C4-2B (cell line): ENCODE results near the gene RNF217.

Experiments
- H3K27ac ChIP-seq: fragments of 450-650 bp; 2 replicates; pipeline ENCODE4 v1.5.1; 2017
- CTCF ChIP-seq: fragments of 450-650 bp; conservative IDR thresholded peaks from 2 replicates; pipeline ENCODE4 v1.5.1; 2017; ENCODE audit warnings: mild to moderate bottlenecking
- ZFX ChIP-seq: fragments of 450-650 bp; IDR thresholded peaks from 2 replicates; pipeline ENCODE4 v1.6.1; 2017

Gene RNF217

DNA sequence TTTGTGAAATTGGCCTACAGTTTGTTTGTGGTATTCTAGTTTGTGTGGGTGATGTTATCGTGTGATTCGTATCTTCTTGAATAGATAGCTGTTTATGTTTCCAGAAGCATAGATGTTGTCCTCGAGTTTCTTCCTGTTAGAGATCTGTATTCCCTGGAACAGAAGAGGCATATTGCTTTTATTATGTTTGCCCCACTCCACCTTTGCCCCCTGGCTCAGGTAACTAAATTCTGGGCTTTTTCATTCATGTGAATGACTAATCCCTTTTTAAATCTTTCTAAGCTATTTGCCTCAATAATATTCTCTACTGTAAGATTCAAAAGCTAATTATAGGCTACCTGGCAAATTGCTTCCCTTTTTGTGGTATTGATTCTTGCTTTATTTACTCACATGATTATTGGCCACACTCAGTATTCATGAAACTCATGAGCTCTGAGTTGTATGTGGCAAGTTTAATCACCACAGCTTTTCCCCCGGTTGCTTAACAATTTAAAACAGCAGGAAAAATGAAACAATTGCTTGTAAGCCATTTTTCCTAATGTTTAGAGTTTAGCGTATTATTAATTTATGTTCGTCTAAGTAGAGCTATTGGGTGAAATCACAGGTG is 12.6 kb downstream of the RNF217 start:
- TF ChIP-seq CTCF = no peak
- no peak for TF ChIP-seq ZFX
- no peak overlapping the region for H3K27ac ChIP-seq

DNA sequence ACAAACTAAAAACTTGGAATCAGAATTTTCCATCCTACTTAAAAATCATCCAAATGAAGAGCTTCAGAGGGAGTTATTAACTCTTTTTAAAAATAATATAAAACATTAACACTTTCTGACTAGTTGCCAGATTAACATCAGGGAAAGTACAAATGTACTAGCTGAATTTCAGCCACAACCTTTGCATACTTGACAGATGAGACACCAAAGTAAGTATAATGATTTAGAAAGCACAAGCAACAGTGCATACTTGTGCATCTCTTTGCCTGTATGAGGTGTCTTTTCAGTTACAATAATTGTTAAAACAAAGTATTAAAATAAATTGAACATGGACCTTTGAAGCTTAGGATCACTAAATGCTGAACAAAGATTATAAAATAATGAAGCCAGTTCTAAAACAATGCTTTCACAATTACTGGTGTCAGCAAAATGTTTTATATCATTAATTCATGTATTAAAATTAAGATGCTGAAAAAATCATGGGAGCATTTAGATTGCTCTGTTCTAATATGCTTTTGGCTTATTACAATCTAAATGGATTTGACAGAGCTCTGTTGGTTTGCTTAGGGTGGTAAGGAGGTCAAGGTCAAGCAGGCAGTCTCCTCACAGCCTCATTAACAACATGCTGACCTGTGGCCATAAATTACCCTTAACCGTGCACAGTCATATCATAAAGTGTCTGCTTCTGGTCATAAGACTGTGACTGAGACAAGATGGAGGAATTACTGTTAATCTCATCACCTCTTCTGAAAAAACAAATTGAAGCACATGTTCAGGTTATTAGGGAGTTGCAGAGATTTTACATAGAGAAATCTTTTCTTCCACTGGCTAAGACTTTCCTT is 15.1 kb downstream of the RNF217 start:
- no peak for TF ChIP-seq ZFX
- no peak for TF ChIP-seq CTCF
- H3K27ac ChIP-seq = no peak overlapping the region

DNA sequence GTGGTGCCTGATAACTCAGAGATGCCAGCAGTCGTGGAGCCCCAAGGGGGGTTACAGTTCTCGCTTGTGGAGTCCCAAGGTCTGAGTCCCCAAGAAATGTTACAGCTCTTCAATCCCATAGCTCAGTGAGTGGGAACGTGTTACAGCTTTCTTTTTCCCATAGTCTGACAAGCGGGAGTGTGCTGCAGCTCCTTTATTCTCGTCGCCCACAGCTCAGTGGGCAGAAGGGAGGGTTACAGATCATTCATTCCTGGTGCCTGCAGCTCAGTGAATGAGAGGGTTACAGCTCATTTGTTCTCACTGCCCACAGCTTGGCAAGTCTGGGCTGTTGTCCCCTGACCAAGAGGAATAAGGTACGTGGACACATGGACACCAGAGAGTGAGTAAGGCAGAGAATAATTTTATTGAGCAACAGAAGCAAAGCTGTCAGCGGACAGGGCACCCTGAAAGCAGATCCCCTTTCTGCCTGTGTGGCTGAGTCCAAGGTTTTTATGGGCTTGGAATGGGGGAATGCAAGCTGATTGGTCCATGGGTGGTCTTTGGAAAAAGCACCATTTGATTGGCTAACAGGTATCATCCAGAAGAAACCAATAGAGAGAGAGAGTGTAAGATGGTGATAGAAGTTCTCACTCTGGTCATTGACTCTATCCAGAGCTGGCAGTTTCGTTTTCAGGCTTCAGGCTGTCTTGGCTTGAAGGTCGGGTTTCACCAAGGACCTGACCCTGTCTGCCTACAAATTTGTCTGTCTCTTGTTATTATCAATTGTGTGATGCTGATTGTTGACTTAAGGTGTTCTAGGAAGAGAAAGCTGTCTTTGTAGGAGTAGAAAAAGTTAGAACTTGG is 16.4 kb downstream of the RNF217 start:
- TF ChIP-seq ZFX = no peak
- no peak for TF ChIP-seq CTCF
- H3K27ac ChIP-seq = no peak overlapping the region

- H3K27ac ChIP-seq = no peak overlapping the region
- no peak for TF ChIP-seq ZFX
- TF ChIP-seq CTCF = no peak
Observed at GRCh38 chr6:124979294-124979678, 17.0 kb downstream of the RNF217 start.

- no peak overlapping the region for H3K27ac ChIP-seq
- TF ChIP-seq CTCF = no peak
- TF ChIP-seq ZFX = no peak
Observed at GRCh38 chr6:124982669-124983068, 20.4 kb downstream of the RNF217 start.

DNA sequence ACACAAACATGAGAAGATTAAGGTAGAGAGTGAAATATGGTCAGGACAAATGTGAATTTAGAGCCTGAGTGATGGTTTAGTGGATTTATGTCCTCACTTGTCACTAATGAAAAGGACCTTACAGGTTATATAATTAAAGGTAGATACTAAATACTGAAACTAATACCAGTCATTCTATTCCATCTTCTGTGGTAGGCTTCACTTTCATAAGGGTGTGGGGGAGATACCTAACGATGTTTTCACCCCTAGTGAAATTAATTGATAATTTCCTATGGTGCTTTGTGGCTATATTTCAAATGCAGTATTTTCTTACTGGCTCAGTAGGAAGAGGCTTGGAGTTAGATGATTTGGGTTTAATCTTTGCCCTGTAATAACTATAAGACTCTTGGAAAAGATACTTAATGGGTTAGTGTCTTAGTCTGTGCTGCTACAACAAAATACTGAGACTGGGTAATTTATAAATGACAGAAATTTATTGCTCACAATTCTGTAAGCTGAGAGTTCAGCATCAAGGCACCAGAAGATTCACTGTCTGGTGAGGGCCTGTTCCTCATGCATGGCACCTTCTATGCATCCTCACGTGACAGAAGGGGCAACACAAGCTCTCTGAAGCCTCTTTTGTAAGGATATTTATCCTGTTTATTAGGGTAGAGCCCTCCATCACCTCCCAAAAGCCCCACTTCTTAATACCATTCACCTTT is 21.3 kb downstream of the RNF217 start:
- H3K27ac ChIP-seq = no peak overlapping the region
- TF ChIP-seq ZFX (no peak), CTCF (no peak)
